ENCODE data around the gene CCDC18. TPM values are rescaled to one million over a fixed set of nuclear protein-coding genes. Genes with fewer than 3 reads are reported as not detected.
"Not testable (repeated sequence)": the region's sequence is repeated elsewhere in the genome, so short reads cannot be mapped to it uniquely, and the experiment has no call there.

CCDC18 gene
- total RNA-seq, 1 donor from 2014 or later, result 7.9 TPM

GRCh38 chr1:93159337-93159736, 21.2 kb upstream of the CCDC18 start:
- Histone ChIP-seq H3K4me2 (ENCODE audit: low read length) (no peak overlapping the region), H3K36me3 (ENCODE audit: insufficient read depth, low read length) (peaks cover 20% of the 10 kb centered on the region), H3K79me2 (ENCODE audit: insufficient read depth, low read length) (peaks cover 61% of the 10 kb centered on the region), H3K9me3 (ENCODE audit: insufficient read depth, low read depth, low read length) (no peaks in the 10 kb centered on the region), H3K4me1 (ENCODE audit: insufficient read depth, low read length) (no peaks in the 10 kb centered on the region), H2AFZ (ENCODE audit: low read depth, low read length) (no peak overlapping the region), H3K27ac (ENCODE audit: low read depth, low read length) (no peak overlapping the region), H3K9ac (ENCODE audit: low read length) (no peak overlapping the region), H4K20me1 (ENCODE audit: insufficient read depth, low read length) (peaks cover 29% of the 10 kb centered on the region), H3K4me3 (ENCODE audit: insufficient read depth, low read depth, low read length) (no peak overlapping the region), H3K27me3 (ENCODE audit: insufficient read depth, low read length) (no peaks in the 10 kb centered on the region)
- H3K36me3 Mint-ChIP-seq (ENCODE audit: low read depth, unreplicated experiment), result peaks cover 5% of the 10 kb centered on the region
- H3K4me3 Mint-ChIP-seq (ENCODE audit: unreplicated experiment), result no peak overlapping the region
- no peaks in the 10 kb centered on the region for H3K27me3 Mint-ChIP-seq (ENCODE audit: low read depth, unreplicated experiment)
- no peak for TF ChIP-seq EZH2 (IDR thresholded peaks at IDR 0.05; ENCODE audit: insufficient read depth, low read length)
- TF ChIP-seq CTCF (IDR thresholded peaks at IDR 0.05; ENCODE audit: insufficient read depth, low read depth, low read length), result no peak
- peaks cover 3% of the 10 kb centered on the region for H3K4me1 Mint-ChIP-seq (ENCODE audit: low read depth, unreplicated experiment)
- DNase-seq (ENCODE audit: low read depth) (no peak), FAIRE-seq (no peak)
- no peak overlapping the region for H3K27ac Mint-ChIP-seq (ENCODE audit: unreplicated experiment)
- H3K9me3 Mint-ChIP-seq (ENCODE audit: unreplicated experiment), result no peaks in the 10 kb centered on the region

- not testable (repeated sequence) for H3K9me3 Mint-ChIP-seq (ENCODE audit: unreplicated experiment); DNase-seq (ENCODE audit: low read depth); H3K36me3 ChIP-seq (ENCODE audit: insufficient read depth, low read length); H3K9ac ChIP-seq (ENCODE audit: low read length); H3K27ac Mint-ChIP-seq (ENCODE audit: unreplicated experiment); FAIRE-seq; H3K9me3 ChIP-seq (ENCODE audit: insufficient read depth, low read depth, low read length); H3K27ac ChIP-seq (ENCODE audit: low read depth, low read length); H3K4me3 ChIP-seq (ENCODE audit: insufficient read depth, low read depth, low read length); H3K4me3 Mint-ChIP-seq (ENCODE audit: unreplicated experiment); H2AFZ ChIP-seq (ENCODE audit: low read depth, low read length); H3K4me1 Mint-ChIP-seq (ENCODE audit: low read depth, unreplicated experiment); H3K27me3 ChIP-seq (ENCODE audit: insufficient read depth, low read length); H3K27me3 Mint-ChIP-seq (ENCODE audit: low read depth, unreplicated experiment); H3K4me2 ChIP-seq (ENCODE audit: low read length); H3K4me1 ChIP-seq (ENCODE audit: insufficient read depth, low read length)
- Histone ChIP-seq H4K20me1 (ENCODE audit: insufficient read depth, low read length) (peaks cover 52% of the 10 kb centered on the region), H3K79me2 (ENCODE audit: insufficient read depth, low read length) (peaks cover 90% of the 10 kb centered on the region)
- H3K36me3 Mint-ChIP-seq (ENCODE audit: low read depth, unreplicated experiment), result peaks cover 13% of the 10 kb centered on the region
Observed at GRCh38 chr1:93163314-93163713, 17.2 kb upstream of the CCDC18 start.

- no peak overlapping the region for H3K27ac ChIP-seq (ENCODE audit: low read depth, low read length)
- no peak overlapping the region for H3K4me3 Mint-ChIP-seq (ENCODE audit: unreplicated experiment)
- FAIRE-seq (no peak), DNase-seq (ENCODE audit: low read depth) (no peak)
- no peaks in the 10 kb centered on the region for H3K4me1 ChIP-seq (ENCODE audit: insufficient read depth, low read length)
- H3K9me3 Mint-ChIP-seq (ENCODE audit: unreplicated experiment), result peaks cover 3% of the 10 kb centered on the region
- no peak overlapping the region for H3K4me2 ChIP-seq (ENCODE audit: low read length)
- no peaks in the 10 kb centered on the region for H3K9me3 ChIP-seq (ENCODE audit: insufficient read depth, low read depth, low read length)
- peaks cover 64% of the 10 kb centered on the region for H4K20me1 ChIP-seq (ENCODE audit: insufficient read depth, low read length)
- H3K9ac ChIP-seq (ENCODE audit: low read length), result no peak overlapping the region
- TF ChIP-seq CTCF (IDR thresholded peaks at IDR 0.05; ENCODE audit: insufficient read depth, low read depth, low read length) (no peak), EZH2 (IDR thresholded peaks at IDR 0.05; ENCODE audit: insufficient read depth, low read length) (no peak)
- no peak overlapping the region for H3K27ac Mint-ChIP-seq (ENCODE audit: unreplicated experiment)
- no peak overlapping the region for H2AFZ ChIP-seq (ENCODE audit: low read depth, low read length)
- peaks cover 95% of the 10 kb centered on the region for H3K79me2 ChIP-seq (ENCODE audit: insufficient read depth, low read length)
- H3K27me3 ChIP-seq (ENCODE audit: insufficient read depth, low read length), result no peaks in the 10 kb centered on the region
- H3K4me3 ChIP-seq (ENCODE audit: insufficient read depth, low read depth, low read length), result no peak overlapping the region
- no peaks in the 10 kb centered on the region for H3K27me3 Mint-ChIP-seq (ENCODE audit: low read depth, unreplicated experiment)
- peaks cover 16% of the 10 kb centered on the region for H3K36me3 Mint-ChIP-seq (ENCODE audit: low read depth, unreplicated experiment)
- H3K36me3 ChIP-seq (ENCODE audit: insufficient read depth, low read length), result no peaks in the 10 kb centered on the region
- H3K4me1 Mint-ChIP-seq (ENCODE audit: low read depth, unreplicated experiment), result peaks cover 2% of the 10 kb centered on the region
Observed at GRCh38 chr1:93164816-93165215, 15.7 kb upstream of the CCDC18 start.

GRCh38 chr1:93165895-93166294, 14.6 kb upstream of the CCDC18 start:
- H3K9me3 ChIP-seq (ENCODE audit: insufficient read depth, low read depth, low read length); H2AFZ ChIP-seq (ENCODE audit: low read depth, low read length); FAIRE-seq; H3K4me3 Mint-ChIP-seq (ENCODE audit: unreplicated experiment); DNase-seq (ENCODE audit: low read depth); H3K4me1 Mint-ChIP-seq (ENCODE audit: low read depth, unreplicated experiment); H3K4me3 ChIP-seq (ENCODE audit: insufficient read depth, low read depth, low read length); H3K4me2 ChIP-seq (ENCODE audit: low read length); H3K27me3 Mint-ChIP-seq (ENCODE audit: low read depth, unreplicated experiment); H3K9me3 Mint-ChIP-seq (ENCODE audit: unreplicated experiment); H3K9ac ChIP-seq (ENCODE audit: low read length); H3K27ac Mint-ChIP-seq (ENCODE audit: unreplicated experiment); H3K27ac ChIP-seq (ENCODE audit: low read depth, low read length); H3K36me3 ChIP-seq (ENCODE audit: insufficient read depth, low read length); H3K4me1 ChIP-seq (ENCODE audit: insufficient read depth, low read length); H3K27me3 ChIP-seq (ENCODE audit: insufficient read depth, low read length): not testable (repeated sequence)
- H4K20me1 ChIP-seq (ENCODE audit: insufficient read depth, low read length), result peaks cover 65% of the 10 kb centered on the region
- H3K79me2 ChIP-seq (ENCODE audit: insufficient read depth, low read length), result peaks cover 98% of the 10 kb centered on the region
- peaks cover 14% of the 10 kb centered on the region for H3K36me3 Mint-ChIP-seq (ENCODE audit: low read depth, unreplicated experiment)

All from astrocyte (in vitro differentiated cells and primary cell).